GM12801 (cell line): ENCODE results near the gene BHLHE23.

ENCODE experiments used
- TF ChIP-seq, protein P1 (sequence below): IDR thresholded peaks from one replicate; pipeline ENCODE4 v1.5.1; 2011; ENCODE audit warnings: control low read depth; ENCODE audit not compliant: insufficient read length; ENCODE audit errors: extremely low read depth

BHLHE23 gene

DNA sequence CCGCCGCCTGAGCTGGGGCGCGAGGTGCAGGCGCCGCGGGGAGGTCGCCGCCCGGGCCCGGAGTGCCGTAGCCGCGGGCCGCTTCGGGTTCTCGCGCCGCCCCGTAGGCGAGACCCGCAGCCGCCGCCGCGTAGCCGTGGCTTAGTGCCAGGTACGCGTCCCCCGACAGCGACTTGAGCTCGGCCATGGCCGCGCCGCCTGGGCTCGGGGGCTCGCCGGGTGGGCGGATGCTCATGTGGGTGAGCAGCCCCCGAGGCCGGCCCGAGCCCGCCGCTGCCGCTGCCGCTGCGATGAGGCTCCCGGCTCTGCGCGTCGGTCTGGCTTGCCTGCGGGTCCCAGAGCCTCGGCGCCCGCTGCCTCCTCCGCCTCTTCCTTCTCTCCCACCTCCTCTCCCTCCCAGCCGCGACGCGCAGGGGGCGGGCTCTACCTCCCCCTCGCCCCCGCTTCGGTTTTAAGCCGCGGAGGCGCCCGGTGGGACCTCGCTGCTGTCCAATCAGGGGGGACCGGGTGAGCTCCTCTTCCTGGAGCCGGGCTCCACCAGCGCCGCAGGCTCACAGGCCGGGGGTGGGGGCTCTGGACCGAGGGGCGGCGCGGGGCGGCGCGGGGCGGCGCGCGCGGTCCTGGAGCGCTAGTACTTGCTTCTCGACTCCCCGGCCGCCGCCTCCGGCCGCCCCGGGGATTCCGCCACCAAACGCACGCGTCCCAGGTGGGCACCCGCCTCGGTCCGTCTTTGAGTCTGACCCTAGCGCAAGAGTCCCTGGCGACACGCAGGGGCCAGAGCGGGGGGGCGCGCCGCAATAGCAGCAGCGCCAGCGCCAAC lies at the start of gene BHLHE23:
TSS of gene BHLHE23 (minus strand) at position 425 of the 820 bp plus-strand sequence. CDS start at position 235, 190 bp downstream.
- TF ChIP-seq, protein P1, sequence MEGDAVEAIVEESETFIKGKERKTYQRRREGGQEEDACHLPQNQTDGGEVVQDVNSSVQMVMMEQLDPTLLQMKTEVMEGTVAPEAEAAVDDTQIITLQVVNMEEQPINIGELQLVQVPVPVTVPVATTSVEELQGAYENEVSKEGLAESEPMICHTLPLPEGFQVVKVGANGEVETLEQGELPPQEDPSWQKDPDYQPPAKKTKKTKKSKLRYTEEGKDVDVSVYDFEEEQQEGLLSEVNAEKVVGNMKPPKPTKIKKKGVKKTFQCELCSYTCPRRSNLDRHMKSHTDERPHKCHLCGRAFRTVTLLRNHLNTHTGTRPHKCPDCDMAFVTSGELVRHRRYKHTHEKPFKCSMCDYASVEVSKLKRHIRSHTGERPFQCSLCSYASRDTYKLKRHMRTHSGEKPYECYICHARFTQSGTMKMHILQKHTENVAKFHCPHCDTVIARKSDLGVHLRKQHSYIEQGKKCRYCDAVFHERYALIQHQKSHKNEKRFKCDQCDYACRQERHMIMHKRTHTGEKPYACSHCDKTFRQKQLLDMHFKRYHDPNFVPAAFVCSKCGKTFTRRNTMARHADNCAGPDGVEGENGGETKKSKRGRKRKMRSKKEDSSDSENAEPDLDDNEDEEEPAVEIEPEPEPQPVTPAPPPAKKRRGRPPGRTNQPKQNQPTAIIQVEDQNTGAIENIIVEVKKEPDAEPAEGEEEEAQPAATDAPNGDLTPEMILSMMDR: no peak

DNA sequence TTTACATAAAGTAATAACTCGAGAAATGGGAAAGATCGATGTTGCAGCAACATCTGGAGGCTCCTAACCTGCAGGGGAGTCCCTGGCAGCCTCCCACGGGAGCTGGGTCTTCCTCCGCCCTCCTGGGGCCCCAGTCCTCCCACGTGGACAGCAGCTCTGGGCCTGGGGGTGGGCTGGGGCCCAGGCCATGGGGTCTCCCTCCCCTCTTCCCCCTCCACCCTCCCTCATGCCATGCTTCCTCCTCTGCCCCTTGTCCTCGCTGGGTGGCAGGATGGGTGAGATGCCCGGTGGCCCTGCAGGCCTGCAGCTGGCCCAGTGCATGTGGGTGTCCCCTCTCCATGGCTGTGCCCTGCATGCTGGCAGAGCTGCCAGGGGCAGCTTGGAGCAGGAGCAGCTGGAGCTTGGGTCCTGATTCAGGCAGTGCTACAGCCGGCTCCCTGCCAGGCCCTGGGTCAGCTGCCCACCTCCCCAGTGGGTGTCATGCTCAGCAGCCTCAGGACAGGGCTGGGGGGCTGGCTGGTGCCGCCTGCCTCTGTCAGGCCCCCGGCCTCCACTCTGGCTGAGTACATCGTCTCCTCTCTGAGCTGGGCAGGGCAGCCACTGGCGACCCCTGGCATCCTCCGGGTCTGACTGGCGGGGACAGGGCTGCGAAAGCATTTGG lies 48.9 kb upstream of the BHLHE23 start:
- TF ChIP-seq, protein P1: no peak

DNA sequence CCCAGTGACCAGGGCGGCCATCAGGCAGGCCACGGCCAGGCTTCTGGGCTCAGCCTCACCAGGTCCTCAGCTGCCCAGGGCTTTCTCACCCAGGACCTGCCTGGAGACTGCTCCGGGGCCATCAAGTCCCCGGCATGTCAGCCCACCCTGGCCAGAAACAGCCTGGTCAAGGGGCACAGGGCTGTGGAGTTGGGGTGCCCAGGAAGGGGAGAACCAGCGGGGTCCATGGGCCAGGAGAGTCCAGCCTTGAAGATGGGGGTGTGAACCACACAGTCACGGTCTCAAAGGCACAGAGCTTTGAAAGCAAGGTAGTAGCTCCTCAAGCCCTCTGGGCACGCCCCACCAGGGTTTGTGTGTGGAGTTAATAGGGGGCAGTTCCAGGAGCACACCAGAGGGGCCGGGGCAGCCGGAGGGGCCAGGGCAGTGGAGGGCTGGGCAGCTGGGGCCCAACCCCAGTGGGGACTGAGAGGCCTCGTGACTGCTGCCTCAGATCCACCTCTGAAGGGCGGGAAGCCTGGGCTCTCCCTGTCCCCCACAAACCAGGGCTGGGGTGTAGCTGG lies 48.0 kb upstream of the BHLHE23 start:
- TF ChIP-seq, protein P1: no peak

DNA sequence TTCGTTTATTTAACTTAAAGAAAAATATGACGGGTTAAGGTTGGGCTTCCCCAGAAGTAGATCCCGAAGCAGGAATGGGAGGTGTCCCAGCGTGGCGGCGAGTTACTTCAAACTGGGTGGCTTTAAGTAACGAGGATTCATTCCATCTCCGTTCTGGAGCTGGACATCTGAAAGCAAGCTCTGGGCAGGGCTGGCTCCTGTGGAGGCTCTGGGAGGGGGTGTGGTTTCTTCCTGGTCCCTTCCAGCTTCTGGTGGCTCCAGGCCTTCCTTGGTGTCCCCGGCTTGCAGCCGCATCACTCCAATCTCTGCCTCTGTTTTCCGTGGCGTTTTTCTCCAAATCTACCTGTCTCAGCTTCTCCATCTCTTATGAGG lies 47.3 kb upstream of the BHLHE23 start:
- TF ChIP-seq, protein P1: no peak

GRCh38 chr20:63053432-63054102 lies 46.8 kb upstream of the BHLHE23 start:
- TF ChIP-seq, protein P1: no peak

GRCh38 chr20:63052571-63053431 lies 46.0 kb upstream of the BHLHE23 start:
- TF ChIP-seq, protein P1: no peak

DNA sequence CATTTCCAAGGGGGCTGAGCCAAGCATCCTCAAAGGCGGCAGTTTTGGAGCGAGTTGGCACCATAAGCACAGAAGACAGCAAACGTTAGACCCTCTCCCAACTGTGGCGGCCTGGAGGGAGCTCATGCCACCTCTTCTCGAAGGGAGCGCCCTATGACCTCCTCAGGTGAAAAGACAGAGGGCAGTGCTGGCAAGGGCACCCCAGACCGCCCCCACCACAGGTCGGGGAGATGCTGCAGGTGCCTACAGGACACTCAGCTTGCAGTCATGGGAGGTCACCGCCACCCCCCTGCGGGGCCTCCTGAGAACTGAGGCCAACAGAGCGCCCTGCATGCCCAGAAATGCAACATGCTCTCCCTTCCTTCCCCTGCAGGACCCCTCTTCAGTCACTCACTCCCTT lies 45.1 kb upstream of the BHLHE23 start:
- TF ChIP-seq, protein P1: no peak
